ENCODE results near the gene PRKCSH. TPM values are rescaled to one million over a fixed set of nuclear protein-coding genes. Genes with fewer than 3 reads are reported as not detected.
A peak's percentile ranks its signal among the peaks of the same experiment; 100 is the strongest.

The PRKCSH gene
- total and polyA plus RNA-seq, 2 donors (not counting 1 experiment from before 2014, with no cell fraction given): 259 to 402 TPM

GRCh38 chr19:11456659-11457058, 21.2 kb downstream of the PRKCSH start:
- no peak overlapping the region for H2AFZ ChIP-seq (ENCODE audit: insufficient read depth, low read depth, low read length, poor library complexity, severe bottlenecking)
- peaks cover 0 to 5% of the 10 kb centered on the region in 2 donors for H3K4me1 ChIP-seq (ENCODE audit: control insufficient read depth in 2 of 2, insufficient read depth in 2 of 2, low read length in 2 of 2)
- H3K4me2 ChIP-seq (replicated peaks; ENCODE audit: low read depth, low read length, poor library complexity, severe bottlenecking): no peak overlapping the region
- H3K9me3 Mint-ChIP-seq (ENCODE audit: insufficient read depth): no peaks in the 10 kb centered on the region
- CTCF ChIA-PET: interaction anchor here (0.9 kb wide), 1 partner anchor 35 kb away, joined by 3 read pairs; no protein-coding TSS in a partner anchor
- peaks cover 0 to 11% (median 0%) of the 10 kb centered on the region in 4 experiments for H3K27me3 ChIP-seq (replicated peaks in 1 of 4; ENCODE audit: control extremely low read depth in 1 of 4, control insufficient read depth in 3 of 4, insufficient read depth in 4 of 4, low read length in 3 of 4)
- H3K27me3 Mint-ChIP-seq: no peaks in the 10 kb centered on the region
- H4K20me1 ChIP-seq (ENCODE audit: control insufficient read depth, insufficient read depth, low read length, poor library complexity, severe bottlenecking): no peaks in the 10 kb centered on the region
- H3K36me3 ChIP-seq (replicated peaks in 1 of 2; ENCODE audit: control extremely low read depth in 1 of 2, control insufficient read depth in 1 of 2, extremely low read depth in 1 of 2, insufficient read depth in 2 of 2, low read length in 1 of 2): no peaks in the 10 kb centered on the region
- TF ChIP-seq CTCF (IDR thresholded peaks at IDR 0.05) (no peak), EZH2 (IDR thresholded peaks at IDR 0.05; ENCODE audit: borderline replicate concordance, insufficient read depth, low read depth, low read length, poor library complexity, severe bottlenecking) (no peak)
- no peak for ATAC-seq (ENCODE audit: low read depth)
- POLR2A ChIA-PET: interaction anchor here (0.6 kb wide), 1 partner anchor 1216 kb away, joined by 6 read pairs; no protein-coding TSS in a partner anchor
- 98% methylated on average over 4 of the region's 7 CpGs for WGBS (ENCODE audit: insufficient coverage)
- H3K9ac ChIP-seq (ENCODE audit: low read length): no peak overlapping the region
- peaks cover 0 to 4% (median 0%) of the 10 kb centered on the region in 3 donors for H3K9me3 ChIP-seq (ENCODE audit: control extremely low read depth in 1 of 3, control insufficient read depth in 2 of 3, insufficient read depth in 1 of 3, low read length in 2 of 3)
- no peaks in the 10 kb centered on the region for H3K79me2 ChIP-seq (ENCODE audit: control insufficient read depth, insufficient read depth, low read length)
- H3K4me3 Mint-ChIP-seq: no peak overlapping the region
- peaks cover 8% of the 10 kb centered on the region for H3K4me1 Mint-ChIP-seq
- no peak overlapping the region for H3K27ac Mint-ChIP-seq
- no peak overlapping the region for H3K4me3 ChIP-seq (ENCODE audit: control extremely low read depth in 1 of 5, extremely low read depth in 1 of 5, insufficient read depth in 1 of 5, low read depth in 2 of 5, low read length in 4 of 5)
- no peak for DNase-seq
- intact Hi-C loops (cut with micrococcal nuclease): no loop called here
- no peak overlapping the region for H3K27ac ChIP-seq (ENCODE audit: low read length in 2 of 2)

GRCh38 chr19:11457115-11457514, 21.7 kb downstream of the PRKCSH start:
- no peaks in the 10 kb centered on the region for H3K27me3 Mint-ChIP-seq
- 48% methylated on average over 6 of the region's 18 CpGs for WGBS (ENCODE audit: insufficient coverage)
- Histone ChIP-seq H3K9ac (ENCODE audit: low read length) (no peak overlapping the region), H3K4me3 (ENCODE audit: control extremely low read depth in 1 of 5, extremely low read depth in 1 of 5, insufficient read depth in 1 of 5, low read depth in 2 of 5, low read length in 4 of 5) (no peak overlapping the region), H3K4me2 (replicated peaks; ENCODE audit: low read depth, low read length, poor library complexity, severe bottlenecking) (no peak overlapping the region), H3K9me3 (ENCODE audit: control extremely low read depth in 1 of 3, control insufficient read depth in 2 of 3, insufficient read depth in 1 of 3, low read length in 2 of 3) (peaks cover 0 to 4% (median 0%) of the 10 kb centered on the region in 3 donors), H3K27me3 (replicated peaks in 1 of 4; ENCODE audit: control extremely low read depth in 1 of 4, control insufficient read depth in 3 of 4, insufficient read depth in 4 of 4, low read length in 3 of 4) (peaks cover 0 to 11% (median 0%) of the 10 kb centered on the region in 4 experiments), H3K36me3 (replicated peaks in 1 of 2; ENCODE audit: control extremely low read depth in 1 of 2, control insufficient read depth in 1 of 2, extremely low read depth in 1 of 2, insufficient read depth in 2 of 2, low read length in 1 of 2) (no peaks in the 10 kb centered on the region), H2AFZ (ENCODE audit: insufficient read depth, low read depth, low read length, poor library complexity, severe bottlenecking) (no peak overlapping the region), H4K20me1 (ENCODE audit: control insufficient read depth, insufficient read depth, low read length, poor library complexity, severe bottlenecking) (no peaks in the 10 kb centered on the region), H3K79me2 (ENCODE audit: control insufficient read depth, insufficient read depth, low read length) (no peaks in the 10 kb centered on the region), H3K27ac (ENCODE audit: low read length in 2 of 2) (no peak overlapping the region), H3K4me1 (ENCODE audit: control insufficient read depth in 2 of 2, insufficient read depth in 2 of 2, low read length in 2 of 2) (peaks cover 0 to 3% of the 10 kb centered on the region in 2 donors)
- H3K9me3 Mint-ChIP-seq (ENCODE audit: insufficient read depth): no peaks in the 10 kb centered on the region
- ChIA-PET POLR2A (no interaction called here), CTCF (interaction anchor here (0.6 to 0.9 kb wide), 2 partner anchors 35 to 46 kb away, joined by 3 read pairs; no protein-coding TSS in a partner anchor)
- H3K4me3 Mint-ChIP-seq: no peak overlapping the region
- TF ChIP-seq EZH2 (IDR thresholded peaks at IDR 0.05; ENCODE audit: borderline replicate concordance, insufficient read depth, low read depth, low read length, poor library complexity, severe bottlenecking) (no peak), CTCF (IDR thresholded peaks at IDR 0.05) (no peak)
- no peak overlapping the region for H3K27ac Mint-ChIP-seq
- ATAC-seq (ENCODE audit: low read depth) (no peak), DNase-seq (peak; percentile 4)
- peaks cover 8% of the 10 kb centered on the region for H3K4me1 Mint-ChIP-seq
- intact Hi-C loops (cut with micrococcal nuclease): no loop called here
